Measurements from ENCODE around the gene MDFI.

Gene MDFI

GRCh38 chr6:41634657-41635056 lies 3.6 kb upstream of the MDFI start:
- DNase-seq (ENCODE audit: low spot score), result no peak

DNA sequence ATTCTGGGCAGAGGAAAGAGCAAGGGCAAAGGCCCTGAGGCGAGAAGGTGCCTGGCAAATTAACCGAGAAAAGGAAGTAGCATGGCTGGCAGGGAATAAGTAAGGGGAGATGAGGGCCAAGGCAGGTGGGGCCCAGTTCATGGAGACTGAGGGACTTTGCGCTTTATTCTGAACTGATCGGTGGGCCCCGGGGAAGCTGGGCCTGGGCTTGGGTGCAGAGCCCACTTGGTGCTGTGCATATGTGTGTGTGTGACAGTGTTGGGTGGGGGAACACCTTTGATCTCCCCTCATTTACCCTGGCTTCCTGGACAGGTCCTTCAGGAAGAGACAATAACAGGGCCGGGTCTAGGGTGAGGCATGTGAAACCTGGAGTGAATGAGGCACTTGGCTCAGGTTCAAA lies 2.9 kb upstream of the MDFI start:
- no peak for DNase-seq (ENCODE audit: low spot score)

- DNase-seq (ENCODE audit: low spot score), result no peak
Measured at GRCh38 chr6:41636833-41637193, 1.5 kb upstream of the MDFI start.

GRCh38 chr6:41637194-41638001 lies 870 bp upstream of the MDFI start:
- DNase-seq (ENCODE audit: low spot score), result no peak

DNA sequence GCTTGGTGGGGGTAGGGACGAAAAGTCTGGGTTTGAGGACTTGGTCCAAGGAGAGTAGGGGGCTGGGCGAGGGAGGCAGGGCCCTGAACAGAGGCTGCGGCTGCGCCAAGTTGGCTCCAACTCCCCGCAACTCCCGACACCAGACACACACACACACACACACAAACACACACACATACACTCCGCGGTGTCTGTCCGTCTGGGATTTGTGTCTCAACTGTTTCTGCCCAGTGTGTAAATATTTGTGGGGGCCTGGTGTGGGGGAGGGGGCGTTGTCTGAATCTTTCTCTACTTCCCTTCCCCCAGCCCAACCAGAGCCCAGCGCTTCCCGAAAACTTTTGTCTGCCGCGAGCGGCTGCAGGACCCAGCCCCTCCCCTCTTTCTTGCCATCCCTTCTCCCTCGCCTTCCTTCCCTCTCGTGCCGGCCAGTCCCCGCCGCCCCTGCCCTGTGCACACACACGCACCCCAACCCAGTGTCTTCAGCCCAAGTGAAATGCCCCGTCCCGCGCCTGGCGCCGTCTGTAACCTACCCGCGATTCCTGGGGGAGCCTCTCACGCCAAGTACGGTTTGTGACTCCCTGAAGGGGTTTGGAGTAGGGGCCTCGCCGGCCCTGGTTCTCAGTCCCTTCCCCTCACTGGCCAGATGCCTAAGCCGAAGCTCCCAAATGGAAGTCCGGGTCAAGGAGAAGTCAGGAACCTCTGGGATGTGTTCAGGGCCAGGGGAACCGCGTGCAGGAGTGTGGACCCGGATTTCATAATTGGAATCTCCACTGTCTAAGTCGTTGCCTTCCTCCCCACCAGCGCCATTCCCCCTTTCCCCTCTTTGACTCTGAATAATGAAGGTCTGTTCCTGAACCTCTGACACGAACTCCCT lies 904 bp downstream of the MDFI start:
- DNase-seq (ENCODE audit: low spot score), result no peak

DNA sequence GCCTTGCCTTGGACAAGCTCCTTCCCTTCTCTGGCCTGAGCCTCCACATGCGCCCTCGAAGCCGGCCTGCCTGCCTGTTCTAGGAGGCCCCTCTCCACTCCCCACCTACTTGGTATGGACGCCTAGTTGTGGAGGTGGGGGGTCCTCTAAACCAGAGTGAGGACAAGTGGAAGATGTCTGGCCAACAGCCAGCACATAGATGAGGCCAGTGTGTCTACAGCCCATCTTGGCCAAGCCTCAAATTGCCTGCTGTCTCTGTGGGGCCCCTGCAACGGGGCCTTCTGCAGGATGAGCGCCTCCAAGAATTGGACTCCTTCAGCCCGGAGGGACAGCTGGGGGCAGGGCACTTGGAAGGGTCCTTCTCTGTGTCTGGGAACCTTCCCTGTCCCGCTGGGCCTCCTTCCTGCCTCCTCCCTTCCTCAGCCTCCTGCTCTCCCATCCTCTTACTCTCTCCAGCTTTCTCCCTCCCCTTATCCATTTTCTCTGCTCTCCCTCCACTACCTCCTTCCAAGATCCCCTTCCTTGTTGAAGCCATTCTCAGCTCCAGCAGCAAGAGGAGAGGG lies 1.6 kb downstream of the MDFI start:
- no peak for DNase-seq (ENCODE audit: low spot score)

DNA sequence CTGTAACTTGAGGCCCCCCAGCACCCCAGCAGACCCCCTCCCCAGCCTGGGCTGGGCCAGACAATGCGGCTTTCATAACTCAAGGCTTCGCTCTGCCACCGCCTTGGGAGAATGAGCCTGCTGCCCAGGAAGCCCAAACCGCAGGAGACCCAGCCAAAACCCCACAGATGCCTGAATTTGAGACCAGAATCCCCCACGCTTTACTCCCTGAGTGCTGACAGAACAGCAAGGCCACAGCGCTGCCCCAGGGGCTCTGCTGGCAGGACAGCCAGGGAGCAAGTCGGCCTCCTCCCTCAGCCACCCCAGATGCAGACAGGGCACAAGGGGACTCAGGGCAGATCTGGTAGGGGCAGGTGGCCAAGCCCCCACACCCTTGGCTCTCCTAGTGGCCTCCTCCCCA lies 2.2 kb downstream of the MDFI start:
- DNase-seq (ENCODE audit: low spot score), result no peak

- DNase-seq (ENCODE audit: low spot score), result no peak
Measured at GRCh38 chr6:41641352-41641925, 3.2 kb downstream of the MDFI start.

- DNase-seq (ENCODE audit: low spot score), result no peak
Measured at GRCh38 chr6:41642090-41642959, 4.1 kb downstream of the MDFI start.

GRCh38 chr6:41642960-41643898 lies 5.0 kb downstream of the MDFI start:
- DNase-seq (ENCODE audit: low spot score), result no peak

DNA sequence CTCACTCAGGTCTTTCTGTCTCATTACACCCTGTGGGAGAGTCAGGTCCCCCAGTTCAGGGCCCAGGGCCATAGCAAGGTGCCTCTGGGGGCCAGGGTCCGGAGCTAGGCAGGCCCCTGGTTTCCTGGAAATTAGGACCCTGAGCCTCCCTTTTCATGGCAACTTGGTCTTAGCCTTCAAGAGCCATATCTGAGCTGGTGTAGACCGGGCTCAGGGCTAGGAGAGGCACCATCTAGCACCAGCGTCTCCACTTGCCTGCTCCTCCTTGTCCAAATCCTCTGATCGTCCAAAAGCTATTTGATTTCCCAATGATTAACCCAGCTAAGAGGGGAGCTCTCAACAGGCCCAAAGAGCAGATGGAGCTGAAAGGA lies 5.6 kb downstream of the MDFI start:
- no peak for DNase-seq (ENCODE audit: low spot score)

GRCh38 chr6:41644297-41644879 lies 6.1 kb downstream of the MDFI start:
- DNase-seq (ENCODE audit: low spot score), result no peak

GRCh38 chr6:41645007-41645618 lies 6.8 kb downstream of the MDFI start:
- no peak for DNase-seq (ENCODE audit: low spot score)

DNA sequence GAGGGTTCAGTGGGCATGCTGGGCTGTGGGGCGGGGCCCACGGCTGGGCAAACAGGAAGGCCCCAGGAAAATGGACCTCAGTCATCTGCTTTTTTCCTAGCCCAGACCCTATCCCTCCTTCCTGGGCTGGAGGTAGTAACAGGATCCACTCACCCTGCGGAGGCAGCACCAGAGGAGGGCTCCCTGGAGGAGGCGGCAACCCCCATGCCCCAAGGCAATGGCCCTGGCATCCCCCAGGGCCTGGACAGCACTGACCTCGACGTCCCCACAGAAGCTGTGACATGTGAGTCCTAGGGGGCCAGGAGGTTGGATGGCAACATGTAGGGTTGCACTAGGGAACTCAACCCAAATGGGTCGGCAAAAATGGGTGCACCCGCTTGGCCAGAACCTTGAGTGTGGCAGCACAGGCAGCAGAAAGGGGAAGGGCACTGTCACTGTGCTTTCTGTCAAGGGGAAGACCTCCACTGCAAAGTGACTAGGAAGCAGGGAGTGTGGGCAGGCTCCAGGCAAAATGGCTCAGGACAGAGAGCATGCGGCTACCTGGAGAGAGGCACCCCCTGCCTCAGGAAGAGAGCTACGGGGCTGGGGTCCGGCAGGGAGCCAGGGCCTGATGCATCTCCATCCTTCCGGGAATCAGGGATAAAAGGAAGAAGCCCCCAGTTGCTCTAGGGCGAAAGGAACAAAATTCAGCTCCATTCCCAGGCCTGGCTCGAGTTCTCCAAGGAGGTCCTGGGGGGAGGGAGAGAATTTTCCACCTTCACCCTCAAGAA lies 7.9 kb downstream of the MDFI start:
- DNase-seq (ENCODE audit: low spot score), result no peak

DNA sequence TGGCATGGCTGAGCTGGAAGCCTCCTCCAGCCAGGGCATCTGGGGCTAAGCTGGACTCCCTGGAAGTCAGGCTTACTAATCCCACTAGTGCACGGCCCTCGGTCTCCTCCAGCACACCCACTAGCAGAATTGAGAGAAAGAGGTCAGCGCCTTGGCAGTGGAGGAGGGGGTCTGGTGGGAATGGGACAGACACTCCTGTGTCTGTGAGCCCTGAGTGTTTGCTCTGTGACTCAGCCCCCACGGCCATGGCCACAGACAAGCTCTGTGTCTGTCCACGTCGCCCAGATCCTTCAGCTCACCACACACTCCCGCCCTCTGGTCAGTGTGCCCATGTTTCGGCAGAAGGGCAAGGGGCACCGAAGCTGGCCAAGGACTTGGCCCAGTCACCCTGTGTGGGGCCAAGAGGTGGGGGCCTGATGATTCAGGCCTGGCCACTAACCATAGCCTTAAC lies 8.8 kb downstream of the MDFI start:
- DNase-seq (ENCODE audit: low spot score), result no peak

GRCh38 chr6:41648070-41648585 lies 9.9 kb downstream of the MDFI start:
- DNase-seq (ENCODE audit: low spot score), result no peak

- no peak for DNase-seq (ENCODE audit: low spot score)
Measured at GRCh38 chr6:41648921-41649320, 10.7 kb downstream of the MDFI start.

GRCh38 chr6:41649596-41649995 lies 11.3 kb downstream of the MDFI start:
- no peak for DNase-seq (ENCODE audit: low spot score)

- DNase-seq (ENCODE audit: low spot score), result no peak
Measured at GRCh38 chr6:41650120-41650519, 11.9 kb downstream of the MDFI start.

All from CD4-positive, alpha-beta T cell treated with Interleukin-2 at 100 ng/mL for 4 hours (primary cell).